AG10803 (cell line): ENCODE data around the gene SNX30.

Experiments used
- DNase-seq: peaks from one replicate; pipeline ENCODE4 v3.0.0; 2010; ENCODE audit warnings: low read depth
- H3K4me3 ChIP-seq: 2 replicates; pipeline ENCODE4 v1.5.1; 2011; ENCODE audit warnings: mild to moderate bottlenecking, low read length, control low read depth
- TF ChIP-seq, protein P1 (sequence below): conservative IDR thresholded peaks from 2 replicates; pipeline ENCODE4 v1.5.1; 2011; ENCODE audit warnings: mild to moderate bottlenecking, low read length, control low read depth, inconsistent platforms

The SNX30 gene

DNA sequence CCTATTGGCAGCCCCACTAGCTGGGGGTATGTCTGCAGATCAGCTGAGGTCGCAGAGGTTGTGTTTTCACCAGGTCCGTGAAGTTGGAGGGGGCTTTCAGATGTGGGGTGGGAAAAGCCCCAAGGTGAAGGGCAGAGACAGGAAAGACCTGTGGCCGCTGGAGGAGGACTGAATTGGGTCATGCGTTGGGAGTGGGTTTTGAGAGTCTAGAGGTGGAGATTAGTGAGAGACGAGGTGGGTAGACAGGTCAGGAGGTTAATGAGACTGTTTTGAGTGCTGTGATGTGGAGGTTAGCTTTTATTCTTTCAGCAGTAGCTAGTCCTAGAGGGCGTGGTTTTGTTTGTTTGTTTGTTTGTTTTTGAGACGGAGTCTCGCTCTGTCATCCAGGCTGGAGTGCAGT, 10.3 kb downstream of the SNX30 start:
- DNase-seq: no peak
- TF ChIP-seq, protein P1, sequence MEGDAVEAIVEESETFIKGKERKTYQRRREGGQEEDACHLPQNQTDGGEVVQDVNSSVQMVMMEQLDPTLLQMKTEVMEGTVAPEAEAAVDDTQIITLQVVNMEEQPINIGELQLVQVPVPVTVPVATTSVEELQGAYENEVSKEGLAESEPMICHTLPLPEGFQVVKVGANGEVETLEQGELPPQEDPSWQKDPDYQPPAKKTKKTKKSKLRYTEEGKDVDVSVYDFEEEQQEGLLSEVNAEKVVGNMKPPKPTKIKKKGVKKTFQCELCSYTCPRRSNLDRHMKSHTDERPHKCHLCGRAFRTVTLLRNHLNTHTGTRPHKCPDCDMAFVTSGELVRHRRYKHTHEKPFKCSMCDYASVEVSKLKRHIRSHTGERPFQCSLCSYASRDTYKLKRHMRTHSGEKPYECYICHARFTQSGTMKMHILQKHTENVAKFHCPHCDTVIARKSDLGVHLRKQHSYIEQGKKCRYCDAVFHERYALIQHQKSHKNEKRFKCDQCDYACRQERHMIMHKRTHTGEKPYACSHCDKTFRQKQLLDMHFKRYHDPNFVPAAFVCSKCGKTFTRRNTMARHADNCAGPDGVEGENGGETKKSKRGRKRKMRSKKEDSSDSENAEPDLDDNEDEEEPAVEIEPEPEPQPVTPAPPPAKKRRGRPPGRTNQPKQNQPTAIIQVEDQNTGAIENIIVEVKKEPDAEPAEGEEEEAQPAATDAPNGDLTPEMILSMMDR: no peak
- no peak overlapping the region for H3K4me3 ChIP-seq

DNA sequence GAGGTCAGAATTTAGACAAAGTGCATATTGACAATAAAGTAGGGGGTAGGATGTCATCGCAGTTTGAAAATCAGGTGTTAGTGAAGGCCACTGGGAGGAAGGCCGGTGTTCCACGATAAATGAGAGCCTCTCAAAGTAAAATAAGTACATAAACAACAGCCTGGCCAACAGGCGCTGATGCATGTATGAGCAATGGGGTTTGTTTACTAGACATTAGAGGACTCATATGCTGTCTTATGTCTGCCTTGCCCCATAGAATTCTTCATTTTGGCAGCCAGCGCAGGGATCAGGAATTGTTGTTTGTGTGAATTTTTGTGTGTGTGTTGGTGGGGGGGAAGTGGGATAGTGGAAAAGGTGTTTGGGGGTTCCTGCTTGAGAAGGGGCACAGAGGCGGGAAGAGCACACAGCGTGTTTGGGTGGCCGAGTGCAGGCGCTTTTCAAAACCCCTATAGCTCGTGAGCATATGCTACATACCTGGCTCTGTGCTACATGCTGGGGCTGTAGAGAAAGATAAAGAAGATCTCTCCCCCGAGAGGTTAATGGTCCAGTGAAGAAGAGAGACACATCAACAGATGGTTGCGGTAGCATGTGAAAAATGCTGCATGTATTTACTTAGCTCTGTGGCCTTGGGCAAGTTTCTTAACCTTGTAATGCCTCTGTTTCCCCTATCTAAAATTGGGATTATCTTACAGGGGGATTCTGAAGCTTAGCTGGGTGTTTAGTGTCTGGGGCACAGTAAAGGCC, 11.5 kb downstream of the SNX30 start:
- DNase-seq: no peak
- no peak overlapping the region for H3K4me3 ChIP-seq
- TF ChIP-seq, protein P1: no peak

DNA sequence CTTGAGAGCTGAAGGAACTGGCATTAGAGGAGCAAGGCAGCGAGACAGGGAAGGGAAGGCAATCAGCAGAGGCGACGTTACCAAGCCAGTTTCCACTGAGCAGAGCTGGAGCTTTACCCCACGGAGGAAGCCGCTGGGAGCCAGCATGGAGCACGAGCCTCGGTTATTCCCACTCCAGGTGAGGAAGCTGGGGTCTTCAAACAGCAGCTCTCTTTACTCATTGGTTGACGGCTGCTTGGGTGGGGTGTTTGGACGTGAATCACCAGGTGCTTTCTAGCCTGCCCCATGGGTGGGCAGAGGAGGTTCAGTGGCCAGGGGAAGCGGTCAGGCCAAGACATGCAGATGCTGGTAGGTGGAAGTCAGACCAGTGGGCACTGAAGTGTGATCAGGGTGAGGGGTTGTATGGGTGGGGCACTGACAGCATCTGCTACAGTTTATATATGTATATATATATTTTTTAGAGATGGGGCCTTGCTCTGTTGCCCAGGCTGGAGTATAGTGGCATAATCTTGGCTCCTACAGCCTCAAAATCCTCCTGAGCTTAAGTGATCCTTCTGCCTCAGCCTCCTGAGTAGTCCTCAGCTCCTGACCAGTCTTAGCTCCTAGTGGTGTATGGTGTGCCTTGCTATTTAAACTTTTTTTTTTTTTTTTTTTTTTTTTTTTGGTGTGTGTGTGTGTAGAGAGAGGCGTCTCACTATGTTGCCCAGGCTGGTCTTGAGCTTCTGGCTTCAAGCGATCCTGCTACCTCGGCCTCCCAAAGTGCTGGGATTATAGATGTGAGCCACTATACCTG, 12.4 kb downstream of the SNX30 start:
- no peak overlapping the region for H3K4me3 ChIP-seq
- TF ChIP-seq, protein P1: no peak
- DNase-seq: no peak

DNA sequence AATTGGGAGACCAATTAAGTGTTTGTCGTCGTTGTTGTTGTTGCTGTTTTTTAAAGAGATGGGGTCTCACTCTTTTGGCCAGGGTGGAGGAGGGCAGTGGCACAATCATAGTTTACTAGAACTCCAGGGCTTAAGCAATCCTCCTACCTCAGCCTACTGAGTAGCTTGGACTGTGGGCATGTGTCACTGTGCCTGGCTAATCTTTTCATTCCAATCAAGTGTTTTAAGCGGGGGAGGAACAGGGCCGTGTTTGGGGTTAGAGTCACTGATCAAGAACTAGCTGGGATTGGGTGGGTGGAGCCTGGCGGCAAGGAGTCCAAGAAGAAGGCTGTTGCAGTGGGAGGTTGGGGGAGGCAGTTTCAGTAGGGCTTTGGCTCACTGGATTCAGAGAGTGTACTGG, 13.8 kb downstream of the SNX30 start:
- peak; percentile 72 for DNase-seq
- TF ChIP-seq, protein P1: no peak
- no peak overlapping the region for H3K4me3 ChIP-seq

DNA sequence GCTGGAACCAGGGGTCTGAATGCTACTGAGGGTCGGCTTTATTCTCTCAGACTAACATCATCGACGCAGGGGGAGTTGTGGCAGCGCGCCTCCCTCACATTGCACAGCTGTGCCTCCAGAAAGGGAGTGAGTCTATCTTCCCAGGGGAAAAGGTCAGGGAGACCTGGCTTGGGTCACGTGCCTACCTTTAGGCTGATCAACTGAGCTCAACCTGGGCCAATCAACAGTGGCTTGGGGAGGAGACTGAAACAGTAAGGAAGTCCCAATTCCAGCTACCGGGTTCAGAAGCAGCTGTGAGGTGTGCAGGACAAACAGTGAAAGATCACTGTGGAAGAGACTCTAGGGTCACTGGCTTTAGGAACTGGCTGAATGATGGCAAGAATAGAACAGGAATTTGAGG, 14.3 kb downstream of the SNX30 start:
- TF ChIP-seq, protein P1: no peak
- H3K4me3 ChIP-seq: no peak overlapping the region
- DNase-seq: no peak

DNA sequence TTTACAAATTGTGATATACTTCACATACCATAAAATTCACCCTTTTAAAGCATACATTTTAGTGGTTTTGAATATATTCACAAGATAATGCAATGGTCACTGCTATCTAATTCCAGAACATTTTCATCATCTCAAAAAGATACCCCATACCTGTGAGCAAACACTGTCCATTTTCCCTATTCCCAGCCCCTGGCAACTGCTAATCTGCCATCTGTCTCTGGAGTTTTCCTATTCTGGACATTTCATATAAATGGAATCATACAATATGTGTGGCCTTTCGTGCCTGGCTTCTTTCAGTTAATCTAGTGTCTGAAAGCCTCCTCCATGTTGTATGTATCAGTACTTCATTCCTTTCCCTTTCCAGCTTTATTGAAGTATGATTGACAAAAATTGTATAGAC, 14.7 kb downstream of the SNX30 start:
- H3K4me3 ChIP-seq: no peak overlapping the region
- TF ChIP-seq, protein P1: no peak
- DNase-seq: no peak
